ENCODE measurements around the gene CACNA2D2.

CACNA2D2 gene

GRCh38 chr3:50381383-50381782, 122.1 kb downstream of the CACNA2D2 start:
- no peaks in the 10 kb centered on the region for H3K27me3 ChIP-seq (ENCODE audit: insufficient read depth, low read length)
- H3K9ac ChIP-seq (ENCODE audit: low read length) = no peak overlapping the region
- no peaks in the 10 kb centered on the region for H3K4me1 ChIP-seq (ENCODE audit: insufficient read depth, low read length, severe bottlenecking)
- H3K9me2 ChIP-seq (ENCODE audit: low read depth, low read length) = no peaks in the 10 kb centered on the region
- no peak overlapping the region for H3K4me3 ChIP-seq (ENCODE audit: low read depth, low read length, poor library complexity, severe bottlenecking)
- H2AFZ ChIP-seq (ENCODE audit: low read length) = no peak overlapping the region
- H3F3A ChIP-seq (ENCODE audit: insufficient read depth, low read length) = no peaks in the 10 kb centered on the region
- H3K27ac ChIP-seq (ENCODE audit: low read depth, low read length, poor library complexity, severe bottlenecking) = no peak overlapping the region
- no peaks in the 10 kb centered on the region for H3K79me2 ChIP-seq (ENCODE audit: insufficient read depth, low read length)
- H4K20me1 ChIP-seq (ENCODE audit: insufficient read depth, low read length) = no peaks in the 10 kb centered on the region
- no peaks in the 10 kb centered on the region for H3K9me3 ChIP-seq (ENCODE audit: low read length)
- H3K4me2 ChIP-seq (ENCODE audit: low read length) = no peak overlapping the region
- TF ChIP-seq EZH2 (IDR thresholded peaks at IDR 0.05; ENCODE audit: borderline replicate concordance, low read length) (no peak), CTCF (IDR thresholded peaks at IDR 0.05; ENCODE audit: low read length) (no peak)
- no peaks in the 10 kb centered on the region for H3K36me3 ChIP-seq (ENCODE audit: insufficient read depth, low read length)

GRCh38 chr3:50380405-50381085, 122.9 kb downstream of the CACNA2D2 start:
- no peaks in the 10 kb centered on the region for H3F3A ChIP-seq (ENCODE audit: insufficient read depth, low read length)
- no peaks in the 10 kb centered on the region for H3K27me3 ChIP-seq (ENCODE audit: insufficient read depth, low read length)
- no peak overlapping the region for H3K4me3 ChIP-seq (ENCODE audit: low read depth, low read length, poor library complexity, severe bottlenecking)
- H2AFZ ChIP-seq (ENCODE audit: low read length) = no peak overlapping the region
- H3K79me2 ChIP-seq (ENCODE audit: insufficient read depth, low read length) = no peaks in the 10 kb centered on the region
- TF ChIP-seq CTCF (IDR thresholded peaks at IDR 0.05; ENCODE audit: low read length) (no peak), EZH2 (IDR thresholded peaks at IDR 0.05; ENCODE audit: borderline replicate concordance, low read length) (no peak)
- no peaks in the 10 kb centered on the region for H3K9me2 ChIP-seq (ENCODE audit: low read depth, low read length)
- H3K9ac ChIP-seq (ENCODE audit: low read length) = no peak overlapping the region
- H3K27ac ChIP-seq (ENCODE audit: low read depth, low read length, poor library complexity, severe bottlenecking) = no peak overlapping the region
- no peaks in the 10 kb centered on the region for H3K4me1 ChIP-seq (ENCODE audit: insufficient read depth, low read length, severe bottlenecking)
- H3K36me3 ChIP-seq (ENCODE audit: insufficient read depth, low read length) = no peaks in the 10 kb centered on the region
- H3K9me3 ChIP-seq (ENCODE audit: low read length) = no peaks in the 10 kb centered on the region
- H3K4me2 ChIP-seq (ENCODE audit: low read length) = no peak overlapping the region
- H4K20me1 ChIP-seq (ENCODE audit: insufficient read depth, low read length) = no peaks in the 10 kb centered on the region

- H3K79me2 ChIP-seq (ENCODE audit: insufficient read depth, low read length) = no peaks in the 10 kb centered on the region
- no peaks in the 10 kb centered on the region for H3K9me3 ChIP-seq (ENCODE audit: low read length)
- H4K20me1 ChIP-seq (ENCODE audit: insufficient read depth, low read length) = no peaks in the 10 kb centered on the region
- no peak overlapping the region for H3K27ac ChIP-seq (ENCODE audit: low read depth, low read length, poor library complexity, severe bottlenecking)
- no peak overlapping the region for H2AFZ ChIP-seq (ENCODE audit: low read length)
- H3K9ac ChIP-seq (ENCODE audit: low read length) = no peak overlapping the region
- TF ChIP-seq CTCF (IDR thresholded peaks at IDR 0.05; ENCODE audit: low read length) = no peak
- no peak for TF ChIP-seq EZH2 (IDR thresholded peaks at IDR 0.05; ENCODE audit: borderline replicate concordance, low read length)
- H3F3A ChIP-seq (ENCODE audit: insufficient read depth, low read length) = no peaks in the 10 kb centered on the region
- no peaks in the 10 kb centered on the region for H3K27me3 ChIP-seq (ENCODE audit: insufficient read depth, low read length)
- H3K4me1 ChIP-seq (ENCODE audit: insufficient read depth, low read length, severe bottlenecking) = no peaks in the 10 kb centered on the region
- no peak overlapping the region for H3K4me3 ChIP-seq (ENCODE audit: low read depth, low read length, poor library complexity, severe bottlenecking)
- no peak overlapping the region for H3K4me2 ChIP-seq (ENCODE audit: low read length)
- H3K9me2 ChIP-seq (ENCODE audit: low read depth, low read length) = no peaks in the 10 kb centered on the region
- no peaks in the 10 kb centered on the region for H3K36me3 ChIP-seq (ENCODE audit: insufficient read depth, low read length)
These were observed 124.7 kb downstream of the CACNA2D2 start for GRCh38 chr3:50378757-50379156.

Measured in OCI-LY1 (cell line).